MM.1S (cell line): ENCODE results near the gene PCCA.
"Not testable (repeated sequence)": the region's sequence is repeated elsewhere in the genome, so short reads cannot be mapped to it uniquely, and the experiment has no call there.

Experiments
- DNase-seq: peaks from one replicate; pipeline ENCODE4 v3.0.0-alpha.2; 2015
- H2AFZ ChIP-seq: fragments of 300-600 bp; sonication (generic); 2 replicates; pipeline ENCODE4 v1.6.0; 2016; ENCODE audit warnings: antibody characterized with exemption, low read length
- H3F3A ChIP-seq: fragments of 300-600 bp; sonication (generic); 2 replicates; pipeline ENCODE4 v1.6.1; 2016; ENCODE audit warnings: mild to moderate bottlenecking, antibody characterized with exemption, low read length, moderate library complexity, mixed read lengths; ENCODE audit not compliant: insufficient read depth
- H3K27ac ChIP-seq: fragments of 300-600 bp; sonication (generic); 2 replicates; pipeline ENCODE4 v1.5.1; 2016; ENCODE audit warnings: mild to moderate bottlenecking, low read length
- H3K27me3 ChIP-seq: fragments of 300-600 bp; sonication (generic); replicated peaks from 2 replicates; pipeline ENCODE4 v1.6.0; 2016; ENCODE audit warnings: low read length; ENCODE audit not compliant: insufficient read depth
- H3K36me3 ChIP-seq: fragments of 300-600 bp; sonication (generic); replicated peaks from 2 replicates; pipeline ENCODE4 v1.6.1; 2016; ENCODE audit warnings: mild to moderate bottlenecking, low read length, mixed read lengths; ENCODE audit not compliant: insufficient read depth
- H3K4me1 ChIP-seq: fragments of 300-600 bp; sonication (generic); 2 replicates; pipeline ENCODE4 v1.6.1; 2016; ENCODE audit warnings: low read length, mixed read lengths
- H3K4me2 ChIP-seq: fragments of 300-600 bp; sonication (generic); 2 replicates; pipeline ENCODE4 v1.6.0; 2016; ENCODE audit warnings: low read depth, low read length
- H3K4me3 ChIP-seq: fragments of 300-600 bp; sonication (generic); 2 replicates; pipeline ENCODE4 v1.5.1; 2016; ENCODE audit warnings: low read length, mixed read lengths
- H3K79me2 ChIP-seq: fragments of 300-600 bp; sonication (generic); 2 replicates; pipeline ENCODE4 v1.6.1; 2016; ENCODE audit warnings: mixed run types, low read length, mixed read lengths
- H3K9ac ChIP-seq: fragments of 300-600 bp; sonication (generic); 2 replicates; pipeline ENCODE4 v1.6.1; 2016; ENCODE audit warnings: low read length, mixed read lengths
- H3K9me2 ChIP-seq: fragments of 300-600 bp; sonication (generic); replicated peaks from 2 replicates; pipeline ENCODE4 v1.6.1; 2016; ENCODE audit warnings: mild to moderate bottlenecking, low read length, mixed read lengths; ENCODE audit not compliant: insufficient read depth
- H3K9me3 ChIP-seq: fragments of 300-600 bp; sonication (generic); replicated peaks from 2 replicates; pipeline ENCODE4 v1.6.1; 2016; ENCODE audit warnings: mild to moderate bottlenecking, low read length, mixed read lengths; ENCODE audit not compliant: insufficient read depth
- H4K20me1 ChIP-seq: fragments of 300-600 bp; sonication (generic); 2 replicates; pipeline ENCODE4 v1.6.1; 2016; ENCODE audit warnings: mild to moderate bottlenecking, low read length, moderate library complexity, mixed read lengths; ENCODE audit not compliant: insufficient read depth
- EZH2 ChIP-seq: fragments of 300-600 bp; sonication (generic); optimal IDR thresholded peaks from 2 replicates; pipeline ENCODE3; 2017; ENCODE audit warnings: low read depth, mild to moderate bottlenecking, antibody characterized with exemption, low read length, mixed read lengths
- EZH2phosphoT487 ChIP-seq: fragments of 300-600 bp; sonication (generic); IDR thresholded peaks from 2 replicates; pipeline ENCODE4 v1.6.1; 2018; ENCODE audit warnings: antibody characterized with exemption, low read length
- TF ChIP-seq, protein P1 (sequence below): fragments of 300-600 bp; sonication (generic); IDR thresholded peaks from 2 replicates; pipeline ENCODE4 v1.5.1; 2016; ENCODE audit warnings: antibody characterized with exemption, low read length, mixed read lengths

Gene PCCA

DNA sequence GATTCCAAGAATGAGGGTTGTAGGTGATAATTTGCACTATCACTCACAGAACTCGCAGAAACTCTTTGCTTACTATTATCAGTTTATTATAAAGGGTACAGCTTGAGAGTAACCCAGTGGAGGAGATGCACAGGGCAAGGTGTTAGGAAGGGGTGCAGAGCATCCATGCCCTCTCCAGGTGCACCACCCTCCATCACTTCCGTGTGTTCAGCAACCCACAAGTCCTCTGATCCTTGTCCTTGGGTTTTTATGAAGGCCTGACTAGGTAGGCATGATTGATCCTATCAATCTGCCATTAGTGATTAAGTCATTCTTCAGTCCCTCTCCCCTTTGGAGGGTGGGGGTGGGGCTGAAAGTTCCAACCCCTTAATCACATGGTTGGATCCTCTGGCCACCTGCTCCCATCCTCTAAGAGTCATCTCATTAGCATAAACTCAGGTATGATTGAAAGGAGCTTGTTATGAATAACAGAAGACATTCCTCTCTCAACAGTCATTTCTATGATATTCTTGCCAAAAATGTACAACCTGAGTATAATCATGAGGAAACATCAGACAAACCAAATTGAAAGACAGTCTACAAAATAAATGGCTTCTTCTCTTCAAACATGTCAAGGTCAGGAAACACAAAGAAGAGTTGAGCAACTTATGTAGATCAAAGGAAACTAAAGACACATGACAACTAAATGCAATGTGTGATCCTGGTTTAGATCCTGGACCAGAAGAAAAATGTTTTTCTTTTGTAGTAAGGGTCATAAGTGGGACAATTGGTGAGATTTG is 225.4 kb downstream of the PCCA start:
- Histone ChIP-seq H3K9me3 (no peaks in the 10 kb centered on the region), H3F3A (no peaks in the 10 kb centered on the region), H3K27ac (no peak overlapping the region), H3K4me2 (no peak overlapping the region), H3K79me2 (no peaks in the 10 kb centered on the region), H3K27me3 (no peaks in the 10 kb centered on the region), H3K9me2 (no peaks in the 10 kb centered on the region), H3K4me1 (no peaks in the 10 kb centered on the region), H3K9ac (no peak overlapping the region), H4K20me1 (no peaks in the 10 kb centered on the region), H3K36me3 (no peaks in the 10 kb centered on the region), H3K4me3 (no peak overlapping the region), H2AFZ (no peak overlapping the region)
- no peak for DNase-seq
- TF ChIP-seq EZH2phosphoT487 (no peak), EZH2 (no peak)
- TF ChIP-seq, protein P1, sequence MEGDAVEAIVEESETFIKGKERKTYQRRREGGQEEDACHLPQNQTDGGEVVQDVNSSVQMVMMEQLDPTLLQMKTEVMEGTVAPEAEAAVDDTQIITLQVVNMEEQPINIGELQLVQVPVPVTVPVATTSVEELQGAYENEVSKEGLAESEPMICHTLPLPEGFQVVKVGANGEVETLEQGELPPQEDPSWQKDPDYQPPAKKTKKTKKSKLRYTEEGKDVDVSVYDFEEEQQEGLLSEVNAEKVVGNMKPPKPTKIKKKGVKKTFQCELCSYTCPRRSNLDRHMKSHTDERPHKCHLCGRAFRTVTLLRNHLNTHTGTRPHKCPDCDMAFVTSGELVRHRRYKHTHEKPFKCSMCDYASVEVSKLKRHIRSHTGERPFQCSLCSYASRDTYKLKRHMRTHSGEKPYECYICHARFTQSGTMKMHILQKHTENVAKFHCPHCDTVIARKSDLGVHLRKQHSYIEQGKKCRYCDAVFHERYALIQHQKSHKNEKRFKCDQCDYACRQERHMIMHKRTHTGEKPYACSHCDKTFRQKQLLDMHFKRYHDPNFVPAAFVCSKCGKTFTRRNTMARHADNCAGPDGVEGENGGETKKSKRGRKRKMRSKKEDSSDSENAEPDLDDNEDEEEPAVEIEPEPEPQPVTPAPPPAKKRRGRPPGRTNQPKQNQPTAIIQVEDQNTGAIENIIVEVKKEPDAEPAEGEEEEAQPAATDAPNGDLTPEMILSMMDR = no peak

DNA sequence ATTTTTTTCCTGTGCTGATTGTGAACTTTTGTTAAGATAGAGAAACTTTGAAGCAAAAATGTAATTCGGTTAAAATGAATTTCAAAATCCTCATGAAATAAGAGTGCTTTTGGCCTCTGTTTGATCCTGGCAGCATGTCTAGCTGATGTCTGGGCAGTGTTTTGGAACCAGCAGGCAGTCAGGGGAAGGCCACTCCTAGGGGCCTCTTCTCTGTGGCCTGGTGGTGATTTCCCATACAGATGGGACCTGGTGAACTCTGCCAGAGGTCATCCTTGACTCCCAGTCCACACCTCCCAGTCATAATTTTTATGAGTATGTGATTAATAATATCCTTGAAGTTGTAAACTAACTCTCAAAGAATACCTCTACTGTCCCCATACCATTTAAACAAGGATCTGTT is 226.6 kb downstream of the PCCA start:
- Histone ChIP-seq H3K4me3 (no peak overlapping the region), H2AFZ (no peak overlapping the region), H3K9ac (no peak overlapping the region), H3K36me3 (no peaks in the 10 kb centered on the region), H3K4me2 (no peak overlapping the region), H3K27me3 (no peaks in the 10 kb centered on the region), H3K9me2 (no peaks in the 10 kb centered on the region), H3K9me3 (no peaks in the 10 kb centered on the region), H3F3A (no peaks in the 10 kb centered on the region), H3K27ac (no peak overlapping the region), H4K20me1 (no peaks in the 10 kb centered on the region), H3K79me2 (no peaks in the 10 kb centered on the region), H3K4me1 (no peaks in the 10 kb centered on the region)
- no peak for TF ChIP-seq EZH2phosphoT487
- TF ChIP-seq, protein P1 = no peak
- no peak for DNase-seq

DNA sequence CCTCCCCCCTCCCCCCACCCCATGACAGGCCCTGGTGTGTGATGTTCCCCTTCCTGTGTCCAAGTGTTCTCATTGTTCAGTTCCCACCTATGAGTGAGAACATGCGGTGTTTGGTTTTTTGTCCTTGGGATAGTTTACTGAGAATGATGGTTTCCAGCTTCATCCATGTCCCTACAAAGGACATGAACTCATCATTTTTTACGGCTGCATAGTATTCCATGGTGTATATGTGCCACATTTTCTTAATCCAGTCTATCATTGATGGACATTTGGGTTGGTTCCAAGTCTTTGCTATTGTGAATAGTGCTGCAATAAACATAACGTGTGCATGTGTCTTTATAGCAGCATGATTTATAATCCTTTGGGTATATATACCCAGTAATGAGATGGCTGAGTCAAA is 229.6 kb downstream of the PCCA start:
- not testable (repeated sequence) for H2AFZ ChIP-seq, H3K9ac ChIP-seq, H4K20me1 ChIP-seq, H3K4me3 ChIP-seq, H3K4me1 ChIP-seq, H3K36me3 ChIP-seq, H3K9me3 ChIP-seq, H3K27me3 ChIP-seq, H3K4me2 ChIP-seq, H3K27ac ChIP-seq, H3K9me2 ChIP-seq, DNase-seq, H3F3A ChIP-seq, H3K79me2 ChIP-seq

DNA sequence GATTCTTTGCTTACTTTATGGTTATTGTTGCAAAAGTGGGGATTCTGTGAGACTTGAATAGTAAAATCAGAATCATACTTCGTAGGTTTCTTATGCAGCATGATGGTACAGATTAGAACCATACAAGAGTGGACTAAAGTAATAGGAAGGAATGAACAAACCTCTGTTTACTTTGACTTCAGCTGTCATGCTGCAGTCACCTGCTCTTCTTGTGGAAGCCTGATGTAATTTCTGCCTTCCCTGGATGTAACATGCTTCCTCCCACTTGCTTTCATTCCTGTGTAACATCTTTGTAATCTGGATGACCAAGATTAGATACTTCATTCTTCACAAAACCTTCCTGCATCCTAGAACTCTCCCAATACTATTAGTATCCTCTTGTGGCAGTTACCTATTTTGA is 235.0 kb downstream of the PCCA start:
- H3K4me2 ChIP-seq = no peak overlapping the region
- no peak overlapping the region for H2AFZ ChIP-seq
- no peaks in the 10 kb centered on the region for H3K4me1 ChIP-seq
- DNase-seq = no peak
- H3K9me3 ChIP-seq = no peaks in the 10 kb centered on the region
- TF ChIP-seq EZH2 = no peak
- TF ChIP-seq, protein P1 = no peak
- no peak overlapping the region for H3K27ac ChIP-seq
- no peaks in the 10 kb centered on the region for H4K20me1 ChIP-seq
- H3K4me3 ChIP-seq = no peak overlapping the region
- no peak overlapping the region for H3K9ac ChIP-seq
- no peaks in the 10 kb centered on the region for H3F3A ChIP-seq
- no peaks in the 10 kb centered on the region for H3K9me2 ChIP-seq
- no peaks in the 10 kb centered on the region for H3K27me3 ChIP-seq
- no peaks in the 10 kb centered on the region for H3K79me2 ChIP-seq
- no peaks in the 10 kb centered on the region for H3K36me3 ChIP-seq
